ENCODE measurements around the gene ZNF329.

DNA sequence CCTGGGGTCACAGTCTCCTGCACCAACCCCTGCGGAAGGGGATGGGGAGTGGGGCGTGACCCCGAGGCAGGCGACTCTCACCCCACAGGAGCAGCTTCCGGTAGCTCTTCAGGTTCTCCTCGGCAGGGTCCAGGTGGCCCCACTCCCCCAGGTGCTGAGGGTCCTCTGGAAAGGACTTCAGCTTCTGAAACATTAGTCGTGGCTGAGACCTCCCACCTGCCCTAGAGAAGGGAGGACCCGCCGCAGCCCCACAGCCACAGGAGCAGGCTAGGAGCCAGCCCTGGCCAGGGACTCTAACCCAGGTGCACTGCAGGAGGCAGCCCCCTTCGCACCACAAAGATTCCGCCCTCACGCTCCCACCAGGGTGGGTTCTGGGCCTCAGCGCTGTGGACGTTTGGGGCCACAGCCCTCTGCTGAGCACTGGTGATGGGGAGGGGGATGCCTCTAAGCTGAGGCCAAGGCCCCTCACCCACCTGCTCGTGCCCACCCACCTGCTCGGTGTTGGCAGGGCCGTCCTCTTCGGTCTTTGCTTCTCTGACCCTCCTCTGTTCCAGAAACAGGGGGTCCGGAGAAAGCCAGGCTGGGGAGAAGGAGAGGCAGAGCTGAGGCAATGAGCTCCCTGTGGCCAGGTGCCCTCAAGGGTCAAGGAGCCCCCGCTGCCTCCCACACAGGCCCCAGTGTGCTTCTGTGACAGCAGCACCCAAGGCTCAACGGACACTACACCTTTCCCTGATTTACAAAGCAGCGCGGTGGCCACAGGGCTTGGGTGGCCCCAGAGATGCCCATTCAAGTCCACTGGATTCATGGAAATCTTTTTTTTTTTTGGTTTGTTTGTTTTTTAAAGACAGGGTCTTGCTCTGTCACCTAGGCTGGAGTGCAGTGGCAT lies 63.5 kb downstream of the ZNF329 start:
- TF ChIP-seq, protein P1, sequence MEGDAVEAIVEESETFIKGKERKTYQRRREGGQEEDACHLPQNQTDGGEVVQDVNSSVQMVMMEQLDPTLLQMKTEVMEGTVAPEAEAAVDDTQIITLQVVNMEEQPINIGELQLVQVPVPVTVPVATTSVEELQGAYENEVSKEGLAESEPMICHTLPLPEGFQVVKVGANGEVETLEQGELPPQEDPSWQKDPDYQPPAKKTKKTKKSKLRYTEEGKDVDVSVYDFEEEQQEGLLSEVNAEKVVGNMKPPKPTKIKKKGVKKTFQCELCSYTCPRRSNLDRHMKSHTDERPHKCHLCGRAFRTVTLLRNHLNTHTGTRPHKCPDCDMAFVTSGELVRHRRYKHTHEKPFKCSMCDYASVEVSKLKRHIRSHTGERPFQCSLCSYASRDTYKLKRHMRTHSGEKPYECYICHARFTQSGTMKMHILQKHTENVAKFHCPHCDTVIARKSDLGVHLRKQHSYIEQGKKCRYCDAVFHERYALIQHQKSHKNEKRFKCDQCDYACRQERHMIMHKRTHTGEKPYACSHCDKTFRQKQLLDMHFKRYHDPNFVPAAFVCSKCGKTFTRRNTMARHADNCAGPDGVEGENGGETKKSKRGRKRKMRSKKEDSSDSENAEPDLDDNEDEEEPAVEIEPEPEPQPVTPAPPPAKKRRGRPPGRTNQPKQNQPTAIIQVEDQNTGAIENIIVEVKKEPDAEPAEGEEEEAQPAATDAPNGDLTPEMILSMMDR (conservative IDR thresholded peaks at IDR 0.05 in 1 of 2, IDR thresholded peaks at IDR 0.05 in 1 of 2; ENCODE audit: low read depth in 1 of 2, low read length in 2 of 2): no peak
- TF ChIP-seq EZH2 (IDR thresholded peaks at IDR 0.05; ENCODE audit: low read length, missing control alignments): no peak

Measured in fibroblast of lung (primary cell).